ENCODE measurements around the gene MED10. TPM values are rescaled to one million over a fixed set of nuclear protein-coding genes. Genes with fewer than 3 reads are reported as not detected.

The MED10 gene
- total and polyA plus RNA-seq, 9 of the 15 experiments (the other 6 are each of a cell fraction or from before 2014, with no cell fraction given) = 23.8 to 83.4 (median 58.8) TPM

- no TSS peak for BruUV-seq (replicated peaks)
- intact Hi-C loops (cut with micrococcal nuclease) = loop anchor here (10.0 kb wide), 1 partner anchor 336 kb away; the partner anchor contains the start of gene TENT4A
- peak overlapping the region; percentile 97 for H3K4me2 ChIP-seq (ENCODE audit: insufficient read depth, low read length)
- H2AFZ ChIP-seq (ENCODE audit: low read depth, low read length) = peak overlapping the region; percentile 97
- POLR2A ChIA-PET = interaction anchor here (1.6 kb wide), 1 partner anchor 10 kb away, joined by 6 read pairs; no protein-coding TSS in a partner anchor
- 97% methylated on average over 4 of the region's 4 CpGs for WGBS (ENCODE audit: insufficient coverage, low coverage, missing lambda C conversion rate)
- in situ Hi-C loops (cut with MboI) = no loop called here
- no peaks in the 10 kb centered on the region for H3K9me3 ChIP-seq (replicated peaks; ENCODE audit: control insufficient read depth, insufficient read depth, low read depth, low read length)
- H3K4me1 ChIP-seq (replicated peaks in 1 of 2; ENCODE audit: control insufficient read depth in 2 of 2, insufficient read depth in 2 of 2, low read length in 2 of 2) = peaks cover 14 to 18% of the 10 kb centered on the region in 2 experiments; a peak in 4 of 5 replicates
- peaks cover 34% of the 10 kb centered on the region for H3K79me2 ChIP-seq (ENCODE audit: control insufficient read depth, insufficient read depth, low read length)
- FAIRE-seq = no peak
- H3K27ac ChIP-seq (ENCODE audit: extremely low read depth, low read depth, low read length) = peak overlapping the region; percentile 58; the same call in 1 of the 3 replicates
- no peak for ATAC-seq
- H4K20me1 ChIP-seq (replicated peaks; ENCODE audit: control insufficient read depth, insufficient read depth, low read length) = peaks cover 6% of the 10 kb centered on the region; the same call in 1 of the 2 replicates
- CTCF ChIA-PET (ENCODE audit: low intra/inter-chr PET ratio) = no interaction called here
- H3K9me1 ChIP-seq (ENCODE audit: control insufficient read depth, insufficient read depth, low read length) = no peaks in the 10 kb centered on the region
- H3K4me3 ChIP-seq = 0 out of 2 replicates have a peak overlapping the region, but pooled peaks have one; percentile 92
- peaks cover 0 to 6% of the 10 kb centered on the region in 2 experiments; a peak in 2 of 5 replicates for H3K27me3 ChIP-seq (ENCODE audit: control insufficient read depth in 2 of 2, insufficient read depth in 2 of 2, low read length in 2 of 2)
- peaks cover 29% of the 10 kb centered on the region for H3K36me3 ChIP-seq (ENCODE audit: control insufficient read depth, insufficient read depth, low read length)
- DNase-seq (ENCODE audit: extremely low read depth in 1 of 4, low spot score in 3 of 4) = peak in 1 of 4 experiments; percentile 12
- H3K9ac ChIP-seq (ENCODE audit: insufficient read depth in 1 of 2, low read depth in 2 of 2, low read length in 2 of 2) = peak overlapping the region in 1 of 2 experiments; percentile 53; a peak in 2 of 4 replicates
- TF ChIP-seq CCNT2 (IDR thresholded peaks at IDR 0.05; ENCODE audit: borderline replicate concordance, extremely low read depth, insufficient read length, low read depth, low read length) (no peak), NR2F6 (CRISPR knock-in tag; IDR thresholded peaks at IDR 0.05) (no peak), ZEB2 (IDR thresholded peaks at IDR 0.05) (no peak), TGIF2 (CRISPR knock-in tag; IDR thresholded peaks at IDR 0.05) (no peak), ZHX1 (conservative IDR thresholded peaks at IDR 0.05; ENCODE audit: low read length) (no peak), FIP1L1 (IDR thresholded peaks at IDR 0.05; ENCODE audit: low read depth, low read length, poor library complexity, severe bottlenecking) (no peak), ZKSCAN8 (CRISPR knock-in tag; IDR thresholded peaks at IDR 0.05) (no peak), YY1 (IDR thresholded peaks at IDR 0.05; ENCODE audit: borderline replicate concordance in 1 of 3, control insufficient read depth in 1 of 3, extremely low read depth in 1 of 3, insufficient read depth in 3 of 3, insufficient read length in 1 of 3, insufficient replicate concordance in 2 of 3, low read depth in 1 of 3, low read length in 2 of 3) (no peak), ETV6 (IDR thresholded peaks at IDR 0.05; ENCODE audit: borderline replicate concordance in 1 of 2, low read depth in 2 of 2, low read length in 1 of 2) (no peak), ETV6 (CRISPR knock-in tag; IDR thresholded peaks at IDR 0.05; ENCODE audit: borderline replicate concordance) (no peak), PTBP1 (IDR thresholded peaks at IDR 0.05; ENCODE audit: low read depth, low read length) (no peak), MXI1 (IDR thresholded peaks at IDR 0.05; ENCODE audit: low read depth, low read length) (no peak)
- TF ChIP-seq, protein P1, sequence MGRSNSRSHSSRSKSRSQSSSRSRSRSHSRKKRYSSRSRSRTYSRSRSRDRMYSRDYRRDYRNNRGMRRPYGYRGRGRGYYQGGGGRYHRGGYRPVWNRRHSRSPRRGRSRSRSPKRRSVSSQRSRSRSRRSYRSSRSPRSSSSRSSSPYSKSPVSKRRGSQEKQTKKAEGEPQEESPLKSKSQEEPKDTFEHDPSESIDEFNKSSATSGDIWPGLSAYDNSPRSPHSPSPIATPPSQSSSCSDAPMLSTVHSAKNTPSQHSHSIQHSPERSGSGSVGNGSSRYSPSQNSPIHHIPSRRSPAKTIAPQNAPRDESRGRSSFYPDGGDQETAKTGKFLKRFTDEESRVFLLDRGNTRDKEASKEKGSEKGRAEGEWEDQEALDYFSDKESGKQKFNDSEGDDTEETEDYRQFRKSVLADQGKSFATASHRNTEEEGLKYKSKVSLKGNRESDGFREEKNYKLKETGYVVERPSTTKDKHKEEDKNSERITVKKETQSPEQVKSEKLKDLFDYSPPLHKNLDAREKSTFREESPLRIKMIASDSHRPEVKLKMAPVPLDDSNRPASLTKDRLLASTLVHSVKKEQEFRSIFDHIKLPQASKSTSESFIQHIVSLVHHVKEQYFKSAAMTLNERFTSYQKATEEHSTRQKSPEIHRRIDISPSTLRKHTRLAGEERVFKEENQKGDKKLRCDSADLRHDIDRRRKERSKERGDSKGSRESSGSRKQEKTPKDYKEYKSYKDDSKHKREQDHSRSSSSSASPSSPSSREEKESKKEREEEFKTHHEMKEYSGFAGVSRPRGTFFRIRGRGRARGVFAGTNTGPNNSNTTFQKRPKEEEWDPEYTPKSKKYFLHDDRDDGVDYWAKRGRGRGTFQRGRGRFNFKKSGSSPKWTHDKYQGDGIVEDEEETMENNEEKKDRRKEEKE (IDR thresholded peaks at IDR 0.05; ENCODE audit: borderline replicate concordance in 1 of 2, control insufficient read depth in 1 of 2, low read depth in 2 of 2, low read length in 1 of 2) = no peak
- TF ChIP-seq, protein P2, sequence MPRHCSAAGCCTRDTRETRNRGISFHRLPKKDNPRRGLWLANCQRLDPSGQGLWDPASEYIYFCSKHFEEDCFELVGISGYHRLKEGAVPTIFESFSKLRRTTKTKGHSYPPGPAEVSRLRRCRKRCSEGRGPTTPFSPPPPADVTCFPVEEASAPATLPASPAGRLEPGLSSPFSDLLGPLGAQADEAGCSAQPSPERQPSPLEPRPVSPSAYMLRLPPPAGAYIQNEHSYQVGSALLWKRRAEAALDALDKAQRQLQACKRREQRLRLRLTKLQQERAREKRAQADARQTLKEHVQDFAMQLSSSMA (CRISPR knock-in tag; IDR thresholded peaks at IDR 0.05) = no peak
Measured at GRCh38 chr5:6379246-6379645, 899 bp upstream of the MED10 start.

Data from K562 (cell line).